Activated CD4-positive, CD25-positive, alpha-beta regulatory T cell treated with anti-CD3 and anti-CD28 coated beads, Interleukin-2, amount 50 U/mL, for 24 hours (primary cell): Measurements from ENCODE around the gene CHMP3.

Experiments
- ATAC-seq, 2 donors: fragments of 150-1000 bp; cut with Tn5 transposase; one replicate each; pipeline ENCODE4 v1.10.0; 2021; ENCODE audit warnings: mild to moderate bottlenecking in 1 of 2, moderate library complexity in 1 of 2

Gene CHMP3

GRCh38 chr2:86464652-86465051 lies 98.6 kb downstream of the CHMP3 start:
- ATAC-seq = peak; percentile 23 to 48

GRCh38 chr2:86461042-86461743 lies 102.0 kb downstream of the CHMP3 start:
- ATAC-seq = no peak

GRCh38 chr2:86455181-86455580 lies 108.1 kb downstream of the CHMP3 start:
- ATAC-seq = no peak

DNA sequence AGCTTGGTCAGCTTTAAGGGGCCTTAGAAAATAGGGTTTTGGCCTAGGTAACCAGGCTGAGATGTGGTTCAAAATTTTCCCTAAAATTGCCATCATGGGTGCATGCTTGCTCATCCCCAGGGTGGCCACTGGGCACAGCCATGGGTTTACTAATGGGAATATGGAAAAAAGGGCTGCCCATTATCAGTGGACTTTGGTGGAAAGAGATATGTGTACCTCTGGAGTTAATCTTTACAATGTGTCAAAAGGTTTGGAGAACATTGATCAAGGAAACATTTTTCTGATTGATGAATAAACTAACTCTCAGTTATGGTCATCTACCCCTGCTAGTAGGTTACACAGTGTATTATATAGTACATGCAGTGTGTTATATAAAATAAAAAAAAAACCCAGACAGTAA lies 109.0 kb downstream of the CHMP3 start:
- no peak for ATAC-seq

- ATAC-seq = no peak
Observed at GRCh38 chr2:86453836-86454235, 109.4 kb downstream of the CHMP3 start.
